Tibial artery (tissue), 4 donors: Measurements from ENCODE around the gene TAS1R1.

Experiments used
- DNase-seq, 2 donors: peaks; one replicate each; pipeline ENCODE4 v3.0.0-alpha.2; 2019
- H3K27ac ChIP-seq, 2 donors: fragments of 200-600 bp; sonication (generic) in 1 of 2; 1 replicate in 1 of 2; 2 replicates in 1 of 2; pipeline ENCODE4 v1.5.1; 2018 to 2019; ENCODE audit warnings: mild to moderate bottlenecking in 1 of 2
- H3K27me3 ChIP-seq, 2 donors: fragments of 200-600 bp; sonication (generic) in 1 of 2; one replicate each; pipeline versions ENCODE4 v1.5.1 to v1.6.0; 2016 to 2019
- H3K36me3 ChIP-seq, 3 donors: fragments of 200-600 bp; sonication (generic) in 2 of 3; one replicate each; pipeline ENCODE4 v1.5.1; 2016 to 2019; ENCODE audit warnings: mild to moderate bottlenecking in 2 of 3
- H3K4me1 ChIP-seq, 4 donors: fragments of 200-600 bp; sonication (generic) in 2 of 4; 1 replicate in 3 of 4; 2 replicates in 1 of 4; pipeline ENCODE4 v1.5.1; 2016 to 2019
- H3K4me3 ChIP-seq, 2 donors: fragments of 200-600 bp; sonication (generic) in 1 of 2; 1 replicate in 1 of 2; 2 replicates in 1 of 2; pipeline ENCODE4 v1.5.1; 2018 to 2019; ENCODE audit warnings: mild to moderate bottlenecking in 2 of 2
- H3K9me3 ChIP-seq, 3 donors: fragments of 200-600 bp; sonication (generic) in 1 of 3; one replicate each; pipeline ENCODE4 v1.5.1; 2016 to 2019
- intact Hi-C: fragments of 100-400 bp; cut with DNase I; formaldehyde crosslinking; loops from one replicate; pipeline ENCODE4 v1.15.0; 2023; ENCODE audit warnings: low total_unique reads
- TF ChIP-seq, protein P1 (sequence below), 2 experiments: fragments of 200-600 bp in 1 of 2; fragments of 450-650 bp in 1 of 2; IDR thresholded peaks; one replicate each; pipeline ENCODE4 v1.5.1; 2017 to 2019; ENCODE audit warnings: antibody characterized with exemption in 2 of 2, mild to moderate bottlenecking in 1 of 2, moderate library complexity in 1 of 2

Gene TAS1R1

DNA sequence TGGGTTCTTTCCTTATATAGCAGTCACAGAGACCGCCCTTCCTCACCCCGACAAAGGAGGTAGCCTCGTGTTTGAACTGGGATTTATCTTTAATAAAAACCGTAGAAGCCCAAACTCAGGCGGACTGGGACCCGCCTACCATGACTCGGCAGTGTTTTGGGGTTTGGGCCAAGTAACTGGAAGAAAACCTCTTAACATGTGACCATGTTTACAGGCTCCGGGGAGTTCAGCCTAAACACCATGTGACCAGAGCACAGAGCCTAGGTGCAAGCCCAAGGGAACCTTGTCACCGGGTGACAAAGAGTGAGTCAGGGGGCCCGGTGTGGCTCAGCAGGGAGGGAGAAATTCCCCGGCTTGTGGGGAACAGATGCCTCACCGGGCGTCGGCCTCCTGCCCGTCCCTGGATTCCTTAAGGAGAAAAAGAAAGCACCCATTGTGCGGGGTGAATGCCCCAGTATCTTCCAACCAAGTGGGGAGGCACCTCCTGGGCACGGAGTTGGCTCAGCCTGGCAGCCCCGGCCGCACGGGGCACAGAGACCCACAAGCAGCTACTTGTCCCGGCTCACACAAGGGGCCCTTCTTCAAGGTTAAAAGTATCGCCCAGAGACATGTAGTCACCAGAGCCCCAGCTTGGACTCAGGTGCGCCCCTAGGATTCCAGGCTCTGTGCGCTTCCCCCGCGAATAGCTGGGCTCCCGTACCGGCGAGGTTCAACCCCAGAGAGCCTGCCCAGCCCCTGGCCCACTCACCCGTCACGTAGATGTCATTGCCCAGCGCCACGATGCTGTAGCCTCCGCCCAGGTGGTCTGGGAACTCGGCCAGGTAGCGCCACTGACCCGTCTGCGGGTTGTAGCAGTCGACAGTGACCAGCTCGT, 46.2 kb downstream of the TAS1R1 start:
- Histone ChIP-seq H3K27me3 (no peaks in the 10 kb centered on the region), H3K27ac (peak overlapping the region; percentile 98 to 99), H3K9me3 (no peaks in the 10 kb centered on the region), H3K4me3 (peak overlapping the region; percentile 95 to 98), H3K36me3 (peaks cover 30 to 36% (median 34%) of the 10 kb centered on the region in 3 donors), H3K4me1 (peaks cover 0 to 71% (median 60%) of the 10 kb centered on the region in 4 donors)
- peak; percentile 93 to 95 for DNase-seq
- intact Hi-C loops = loop anchor here (5.0 kb wide), 1 partner anchor 36 kb away; no protein-coding TSS in a partner anchor
- TF ChIP-seq, protein P1, sequence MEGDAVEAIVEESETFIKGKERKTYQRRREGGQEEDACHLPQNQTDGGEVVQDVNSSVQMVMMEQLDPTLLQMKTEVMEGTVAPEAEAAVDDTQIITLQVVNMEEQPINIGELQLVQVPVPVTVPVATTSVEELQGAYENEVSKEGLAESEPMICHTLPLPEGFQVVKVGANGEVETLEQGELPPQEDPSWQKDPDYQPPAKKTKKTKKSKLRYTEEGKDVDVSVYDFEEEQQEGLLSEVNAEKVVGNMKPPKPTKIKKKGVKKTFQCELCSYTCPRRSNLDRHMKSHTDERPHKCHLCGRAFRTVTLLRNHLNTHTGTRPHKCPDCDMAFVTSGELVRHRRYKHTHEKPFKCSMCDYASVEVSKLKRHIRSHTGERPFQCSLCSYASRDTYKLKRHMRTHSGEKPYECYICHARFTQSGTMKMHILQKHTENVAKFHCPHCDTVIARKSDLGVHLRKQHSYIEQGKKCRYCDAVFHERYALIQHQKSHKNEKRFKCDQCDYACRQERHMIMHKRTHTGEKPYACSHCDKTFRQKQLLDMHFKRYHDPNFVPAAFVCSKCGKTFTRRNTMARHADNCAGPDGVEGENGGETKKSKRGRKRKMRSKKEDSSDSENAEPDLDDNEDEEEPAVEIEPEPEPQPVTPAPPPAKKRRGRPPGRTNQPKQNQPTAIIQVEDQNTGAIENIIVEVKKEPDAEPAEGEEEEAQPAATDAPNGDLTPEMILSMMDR (IDR thresholded peaks at IDR 0.05) = peak in 1 of 2 experiments; percentile 8

DNA sequence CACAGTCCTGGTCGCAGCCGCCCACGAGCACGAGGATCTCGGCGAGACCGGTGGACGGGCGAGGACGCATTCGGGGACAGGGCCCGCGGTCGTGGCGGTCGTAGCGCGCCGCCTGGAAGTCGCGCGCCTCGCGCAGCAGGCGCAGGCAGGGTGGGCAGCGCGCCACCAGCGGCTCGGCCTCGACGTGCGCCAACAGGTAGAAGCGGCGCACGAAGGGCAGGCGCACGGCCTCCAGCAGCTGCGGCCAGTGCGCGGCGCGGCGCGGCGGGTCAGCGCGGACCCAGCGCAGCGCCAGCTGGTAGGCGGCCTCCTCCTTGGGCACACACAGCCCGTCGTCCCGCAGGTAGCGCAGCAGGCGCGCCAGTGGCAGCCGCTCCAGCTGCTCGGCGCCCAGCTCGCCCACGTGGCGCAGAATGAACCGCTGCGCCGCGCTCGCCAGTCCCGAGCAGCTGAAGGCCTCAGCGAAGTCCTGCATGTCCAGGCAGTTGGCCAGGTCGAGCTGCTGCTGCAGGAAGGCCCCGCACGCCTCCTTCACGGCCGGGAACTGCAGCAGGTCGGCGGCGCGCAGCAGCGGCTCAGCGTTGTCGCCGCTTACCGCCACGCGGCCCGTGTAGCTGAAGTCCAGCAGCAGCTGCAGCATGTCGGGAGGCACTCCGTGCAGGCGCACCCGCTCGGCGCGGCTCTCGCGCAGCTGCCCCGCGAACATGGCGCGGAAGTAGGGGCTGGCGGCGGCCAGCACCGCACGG, 47.0 kb downstream of the TAS1R1 start:
- Histone ChIP-seq H3K27ac (peak overlapping the region; percentile 98 to 99), H3K4me3 (peak overlapping the region; percentile 95 to 98), H3K9me3 (no peaks in the 10 kb centered on the region), H3K4me1 (peaks cover 0 to 71% (median 52%) of the 10 kb centered on the region in 4 donors), H3K27me3 (no peaks in the 10 kb centered on the region), H3K36me3 (peaks cover 23 to 28% (median 26%) of the 10 kb centered on the region in 3 donors)
- TF ChIP-seq, protein P1 (IDR thresholded peaks at IDR 0.05) = no peak
- intact Hi-C loops = loop anchor here (5.0 kb wide), 1 partner anchor 35 kb away; no protein-coding TSS in a partner anchor
- DNase-seq = no peak

DNA sequence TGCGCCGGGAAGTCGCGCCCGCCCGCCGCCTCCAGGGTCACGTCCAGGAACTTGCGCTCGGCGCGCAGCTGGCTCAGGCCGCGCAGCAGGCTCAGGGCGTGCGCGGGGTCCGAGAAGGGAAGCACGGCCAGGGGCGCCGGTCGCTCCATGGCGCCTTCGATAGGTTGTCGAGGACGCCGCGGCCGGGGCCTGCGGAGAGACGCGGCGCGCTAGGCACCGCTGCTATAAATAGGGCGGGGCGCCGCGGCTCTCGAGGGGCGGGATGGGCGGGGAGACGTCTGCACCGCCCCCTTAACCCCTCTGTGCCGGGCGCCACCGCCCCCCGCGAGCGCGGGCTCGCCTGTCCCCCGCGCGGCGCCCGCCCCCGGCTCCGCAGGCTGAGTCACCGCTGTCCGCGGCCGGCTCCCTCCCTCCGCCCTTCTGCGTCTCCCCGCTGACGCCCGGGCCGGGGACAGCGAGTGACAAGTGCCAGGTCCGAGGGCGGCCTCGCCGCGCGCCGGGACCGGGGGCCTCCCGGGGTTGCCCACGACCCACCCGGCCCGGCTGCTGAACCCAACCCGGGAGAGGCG, 47.6 kb downstream of the TAS1R1 start, which contains the start of gene KLHL21:
TSS of gene KLHL21 (minus strand) at position 201 of the 569 bp plus-strand sequence. CDS start at position 149, 52 bp downstream.
- Histone ChIP-seq H3K4me1 (peaks cover 0 to 71% (median 45%) of the 10 kb centered on the region in 4 donors), H3K9me3 (no peaks in the 10 kb centered on the region), H3K4me3 (peak within 1 kb of the TSS; percentile 95 to 98), H3K27me3 (no peaks in the 10 kb centered on the region), H3K27ac (peak within 1 kb of the TSS; percentile 98 to 99), H3K36me3 (peaks cover 16 to 22% (median 19%) of the 10 kb centered on the region in 3 donors)
- DNase-seq = peak; percentile 86 to 97
- intact Hi-C loops = loop anchor here (5.0 kb wide), 1 partner anchor 35 kb away; no protein-coding TSS in a partner anchor
- TF ChIP-seq, protein P1 (IDR thresholded peaks at IDR 0.05) = no peak

DNA sequence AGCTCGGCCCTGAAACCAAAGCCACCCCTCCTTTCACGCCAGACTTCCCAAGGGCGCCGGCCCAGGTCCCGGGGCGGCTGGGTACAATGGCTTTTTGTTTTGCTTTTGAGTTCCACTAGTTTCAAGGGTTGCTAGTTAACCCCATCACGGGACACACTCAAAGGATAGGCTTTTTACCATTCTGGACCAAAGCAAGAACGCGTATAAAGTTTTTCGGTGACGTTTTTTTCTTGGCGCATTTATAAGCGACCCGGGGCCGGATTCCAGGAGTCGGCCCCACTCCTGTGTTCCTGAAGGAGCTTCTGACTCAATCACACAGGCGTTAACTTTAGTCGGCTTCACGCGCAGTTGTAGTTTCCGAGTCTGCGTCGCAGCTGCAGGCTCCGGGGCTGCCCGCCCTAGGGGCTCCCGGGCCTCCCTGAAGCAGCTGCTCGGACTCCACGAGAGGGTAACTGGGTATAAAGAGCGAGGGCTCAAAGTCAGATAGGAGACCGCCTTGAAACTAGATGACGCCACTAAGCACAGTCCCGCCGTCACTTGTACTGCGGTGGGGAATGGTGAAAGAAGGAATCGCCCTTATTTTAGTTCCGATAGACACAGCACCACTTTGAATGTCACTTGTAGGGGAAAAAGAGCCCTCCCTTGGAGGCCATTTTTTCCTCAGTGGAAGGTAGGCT, 48.3 kb downstream of the TAS1R1 start:
- intact Hi-C loops = loop anchor here (5.0 kb wide), 1 partner anchor 34 kb away; no protein-coding TSS in a partner anchor
- TF ChIP-seq, protein P1 (IDR thresholded peaks at IDR 0.05) = no peak
- Histone ChIP-seq H3K27me3 (no peaks in the 10 kb centered on the region), H3K4me3 (peak overlapping the region; percentile 95 to 98), H3K36me3 (peaks cover 10 to 15% (median 13%) of the 10 kb centered on the region in 3 donors), H3K4me1 (peaks cover 0 to 71% (median 39%) of the 10 kb centered on the region in 4 donors), H3K27ac (peak overlapping the region; percentile 98 to 99), H3K9me3 (no peaks in the 10 kb centered on the region)
- peak; percentile 53 to 87 for DNase-seq
